Measurements from ENCODE around the gene POU6F1. TPM values are rescaled to one million over a fixed set of nuclear protein-coding genes. Genes with fewer than 3 reads are reported as not detected.

The POU6F1 gene
- total and polyA plus RNA-seq, 2 of the 8 experiments (the other 6 are each of a cell fraction or from before 2014, with no cell fraction given): 5.6 to 8.7 TPM

DNA sequence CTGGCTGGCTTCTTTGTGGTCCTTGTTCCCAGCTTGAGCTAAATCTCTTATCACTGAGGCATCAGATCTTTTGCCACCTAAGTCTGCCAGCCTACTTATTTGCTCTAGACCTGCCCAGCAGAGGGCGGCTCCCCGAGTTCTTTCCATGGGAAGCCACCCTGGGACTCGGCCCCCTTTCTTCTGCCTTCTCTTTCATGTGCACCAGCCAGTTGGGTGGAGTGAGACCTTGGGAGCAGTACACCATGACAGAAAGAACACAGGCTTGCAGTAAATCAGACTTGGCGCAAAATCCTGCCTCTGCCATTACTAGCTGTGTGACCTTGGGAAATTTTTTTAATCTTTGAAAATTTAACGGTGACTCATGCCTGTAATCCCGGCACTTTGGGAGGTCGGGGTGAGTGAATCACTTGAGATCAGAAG, 44.9 kb upstream of the POU6F1 start:
- Histone ChIP-seq H2AK5ac (ENCODE audit: low read depth, low read length) (no peak overlapping the region), H3K23ac (ENCODE audit: insufficient read length) (no peak overlapping the region), H3K27ac (ENCODE audit: low read depth, low read length) (no peak overlapping the region), H3K79me1 (ENCODE audit: low read depth, low read length) (no peaks in the 10 kb centered on the region), H2BK5ac (ENCODE audit: low read depth, low read length) (no peak overlapping the region), H3K9ac (replicated peaks in 1 of 4; ENCODE audit: extremely low read depth in 1 of 4, low read depth in 3 of 4, low read length in 3 of 4) (no peak overlapping the region), H4K91ac (replicated peaks; ENCODE audit: insufficient read length, low read length) (no peak overlapping the region), H3K4ac (replicated peaks; ENCODE audit: insufficient read length, low read depth, low read length) (no peak overlapping the region), H3K36me3 (ENCODE audit: control insufficient read depth in 2 of 4, insufficient read depth in 4 of 4, low read length in 3 of 4) (no peaks in the 10 kb centered on the region), H4K8ac (ENCODE audit: extremely low read depth, insufficient read depth, low read length) (no peak overlapping the region), H2AFZ (ENCODE audit: low read length) (no peak overlapping the region), H2BK120ac (replicated peaks; ENCODE audit: low read depth, low read length) (no peak overlapping the region), H2BK20ac (ENCODE audit: low read length) (no peak overlapping the region), H3K9me3 (ENCODE audit: insufficient read depth in 2 of 2, low read depth in 1 of 2, low read length in 1 of 2) (no peaks in the 10 kb centered on the region), H4K20me1 (replicated peaks in 1 of 2; ENCODE audit: control insufficient read depth in 1 of 2, insufficient read depth in 2 of 2, low read length in 2 of 2) (peaks cover 0 to 1% of the 10 kb centered on the region in 2 experiments), H3K56ac (replicated peaks; ENCODE audit: insufficient read length, low read depth, low read length) (no peak overlapping the region), H3K18ac (ENCODE audit: extremely low read depth, low read length) (no peak overlapping the region), H2BK15ac (ENCODE audit: low read length) (no peak overlapping the region), H3K23me2 (ENCODE audit: low read depth, low read length) (no peaks in the 10 kb centered on the region), H3K27me3 (replicated peaks in 1 of 4; ENCODE audit: control insufficient read depth in 3 of 4, extremely low read depth in 1 of 4, insufficient read depth in 3 of 4, low read length in 3 of 4) (no peaks in the 10 kb centered on the region), H3K4me1 (replicated peaks in 1 of 4; ENCODE audit: control insufficient read depth in 3 of 4, insufficient read depth in 4 of 4, low read length in 3 of 4) (0 out of 7 replicates have a peak, but pooled peaks cover 0 to 2% (median 0%) of the 10 kb centered on the region in 4 experiments), H2BK12ac (ENCODE audit: low read depth, low read length) (no peak overlapping the region), H3K4me3 (ENCODE audit: extremely low read depth in 1 of 4, insufficient read depth in 2 of 4, low read depth in 3 of 4, low read length in 4 of 4) (no peak overlapping the region), H3K79me2 (ENCODE audit: control insufficient read depth in 1 of 2, insufficient read depth in 2 of 2, low read length in 2 of 2) (no peaks in the 10 kb centered on the region), H3K14ac (ENCODE audit: insufficient read length) (no peak overlapping the region), H4K5ac (ENCODE audit: insufficient read length, low read depth, low read length) (no peak overlapping the region), H3K4me2 (ENCODE audit: insufficient read depth in 1 of 2, low read depth in 2 of 2, low read length in 2 of 2) (no peak overlapping the region)
- ChIA-PET POLR2A (ENCODE audit: partially characterized antibody) (interaction anchor here (1.7 kb wide), 1 partner anchor 180 kb away, joined by 7 read pairs; the partner anchor contains the start of gene CSRNP2), CTCF (ENCODE audit: partially characterized antibody) (interaction anchor here (0.6 to 6.4 kb wide), 20 partner anchors 8 to 1207 kb away, joined by 3 to 82 read pairs (median 4); partner anchors contain the start of genes POU6F1 and SMAGP)
- peak in 1 of 2 experiments; percentile 77 for DNase-seq (ENCODE audit: low read depth in 1 of 2, low spot score in 2 of 2)
- TF ChIP-seq SUZ12 (IDR thresholded peaks at IDR 0.05; ENCODE audit: low read length) (no peak), CEBPB (IDR thresholded peaks at IDR 0.05; ENCODE audit: low read depth, low read length) (no peak), ASH2L (IDR thresholded peaks at IDR 0.05; ENCODE audit: low read length) (no peak), RAD21 (IDR thresholded peaks at IDR 0.05 in 1 of 2, conservative IDR thresholded peaks at IDR 0.05 in 1 of 2; ENCODE audit: low read depth in 2 of 2, low read length in 2 of 2) (peak; percentile 48 to 62), EZH2 (IDR thresholded peaks at IDR 0.05; ENCODE audit: low read depth, low read length, severe bottlenecking) (no peak), BACH1 (IDR thresholded peaks at IDR 0.05; ENCODE audit: low read length) (no peak)
- TF ChIP-seq, protein P1, sequence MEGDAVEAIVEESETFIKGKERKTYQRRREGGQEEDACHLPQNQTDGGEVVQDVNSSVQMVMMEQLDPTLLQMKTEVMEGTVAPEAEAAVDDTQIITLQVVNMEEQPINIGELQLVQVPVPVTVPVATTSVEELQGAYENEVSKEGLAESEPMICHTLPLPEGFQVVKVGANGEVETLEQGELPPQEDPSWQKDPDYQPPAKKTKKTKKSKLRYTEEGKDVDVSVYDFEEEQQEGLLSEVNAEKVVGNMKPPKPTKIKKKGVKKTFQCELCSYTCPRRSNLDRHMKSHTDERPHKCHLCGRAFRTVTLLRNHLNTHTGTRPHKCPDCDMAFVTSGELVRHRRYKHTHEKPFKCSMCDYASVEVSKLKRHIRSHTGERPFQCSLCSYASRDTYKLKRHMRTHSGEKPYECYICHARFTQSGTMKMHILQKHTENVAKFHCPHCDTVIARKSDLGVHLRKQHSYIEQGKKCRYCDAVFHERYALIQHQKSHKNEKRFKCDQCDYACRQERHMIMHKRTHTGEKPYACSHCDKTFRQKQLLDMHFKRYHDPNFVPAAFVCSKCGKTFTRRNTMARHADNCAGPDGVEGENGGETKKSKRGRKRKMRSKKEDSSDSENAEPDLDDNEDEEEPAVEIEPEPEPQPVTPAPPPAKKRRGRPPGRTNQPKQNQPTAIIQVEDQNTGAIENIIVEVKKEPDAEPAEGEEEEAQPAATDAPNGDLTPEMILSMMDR (IDR thresholded peaks at IDR 0.05; ENCODE audit: control extremely low read depth in 1 of 3, insufficient read depth in 1 of 3, low read depth in 1 of 3, low read length in 3 of 3): peak; percentile 57 to 69 (median 65)
- FAIRE-seq: peak; percentile 19
- 52% methylated on average over 7 of the region's 7 CpGs; no CpG with 5 or more reads in 1 of the 2 experiments for WGBS, 2 experiments (ENCODE audit: extremely low coverage in 1 of 2, insufficient coverage in 1 of 2, insufficient read length in 1 of 2, insufficient replicate concordance in 2 of 2, low coverage in 1 of 2, low lambda C conversion rate in 2 of 2, missing lambda C conversion rate in 1 of 2)

All from H1 (cell line).